Fibroblast of skin of left quadriceps (primary cell): ENCODE measurements around the gene ADARB2.

Experiments used
- DNase-seq, 2 experiments: peaks; one replicate each; pipeline ENCODE4 v3.0.0-alpha.2; 2013; ENCODE audit warnings: low read depth in 2 of 2

Gene ADARB2

GRCh38 chr10:1291178-1292090, 445.9 kb downstream of the ADARB2 start:
- no peak for DNase-seq

- no peak for DNase-seq
Observed at GRCh38 chr10:1290071-1290471, 447.3 kb downstream of the ADARB2 start.

- DNase-seq: no peak
Observed at GRCh38 chr10:1289591-1289990, 447.7 kb downstream of the ADARB2 start.

- DNase-seq: no peak
Observed at GRCh38 chr10:1287971-1288401, 449.3 kb downstream of the ADARB2 start.

GRCh38 chr10:1287487-1287886, 449.8 kb downstream of the ADARB2 start:
- DNase-seq: no peak

- DNase-seq: no peak
Observed at GRCh38 chr10:1284076-1284475, 453.2 kb downstream of the ADARB2 start.

GRCh38 chr10:1281405-1281782, 455.9 kb downstream of the ADARB2 start:
- DNase-seq: no peak

GRCh38 chr10:1280466-1281404, 456.6 kb downstream of the ADARB2 start:
- no peak for DNase-seq

GRCh38 chr10:1278306-1278705, 459.0 kb downstream of the ADARB2 start:
- DNase-seq: no peak

- DNase-seq: no peak
Observed at GRCh38 chr10:1274701-1275544, 462.4 kb downstream of the ADARB2 start.

GRCh38 chr10:1274111-1274661, 463.1 kb downstream of the ADARB2 start:
- DNase-seq: no peak

- DNase-seq: no peak
Observed at GRCh38 chr10:1273372-1274105, 463.8 kb downstream of the ADARB2 start.

- no peak for DNase-seq
Observed at GRCh38 chr10:1272777-1273161, 464.6 kb downstream of the ADARB2 start.

- DNase-seq: no peak
Observed at GRCh38 chr10:1272079-1272776, 465.1 kb downstream of the ADARB2 start.

- DNase-seq: no peak
Observed at GRCh38 chr10:1270906-1271305, 466.4 kb downstream of the ADARB2 start.

- DNase-seq: no peak
Observed at GRCh38 chr10:1270490-1270889, 466.8 kb downstream of the ADARB2 start.

- DNase-seq: no peak
Observed at GRCh38 chr10:1268831-1269230, 468.5 kb downstream of the ADARB2 start.

- DNase-seq: no peak
Observed at GRCh38 chr10:1267568-1267967, 469.8 kb downstream of the ADARB2 start.

GRCh38 chr10:1267148-1267547, 470.2 kb downstream of the ADARB2 start:
- no peak for DNase-seq
